ENCODE data around the gene SYNJ2BP. TPM values are rescaled to one million over a fixed set of nuclear protein-coding genes. Genes with fewer than 3 reads are reported as not detected.

SYNJ2BP gene
- total RNA-seq, 2 experiments from 2014 or later, result 7.5 to 8.2 TPM

GRCh38 chr14:70391493-70392391 is 25.1 kb downstream of the SYNJ2BP start:
- intact Hi-C loops (cut with DNase I, micrococcal nuclease), result no loop called here
- H3K27ac Mint-ChIP-seq, result no peak overlapping the region
- no peaks in the 10 kb centered on the region for H3K27me3 Mint-ChIP-seq
- DNase-seq (no peak), ATAC-seq (no peak)
- CTCF ChIA-PET, result interaction anchor here (0.8 kb wide), 1 partner anchor 103 kb away, joined by 3 read pairs; no protein-coding TSS in a partner anchor
- no peaks in the 10 kb centered on the region for H3K4me1 Mint-ChIP-seq
- H3K36me3 Mint-ChIP-seq (ENCODE audit: low read depth), result peaks cover 7% of the 10 kb centered on the region
- H3K4me3 Mint-ChIP-seq, result no peak overlapping the region
- H3K9me3 Mint-ChIP-seq (ENCODE audit: low read depth), result no peaks in the 10 kb centered on the region
- POLR2A ChIA-PET, result no interaction called here

DNA sequence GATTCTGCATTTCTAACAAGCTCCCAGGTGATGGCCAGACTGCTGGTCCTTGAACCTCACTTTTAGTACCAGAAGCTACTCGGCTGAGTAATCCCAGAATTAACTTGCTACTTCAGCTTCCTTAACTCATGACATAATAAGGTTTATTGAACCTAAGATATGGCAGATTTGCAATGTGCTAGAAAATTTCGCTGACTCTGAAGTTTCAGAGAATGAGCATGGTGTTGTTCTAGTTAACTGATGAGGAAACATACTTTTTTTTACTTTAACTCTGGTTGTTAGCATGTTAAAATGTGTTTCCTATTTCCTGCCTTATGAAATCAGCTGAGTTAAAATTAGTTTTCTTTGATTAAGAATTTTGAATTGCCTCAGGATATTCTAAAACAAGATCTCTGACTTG is 34.4 kb downstream of the SYNJ2BP start:
- ChIA-PET CTCF (no interaction called here), POLR2A (no interaction called here)
- H3K4me1 Mint-ChIP-seq, result no peaks in the 10 kb centered on the region
- intact Hi-C loops (cut with DNase I, micrococcal nuclease), result no loop called here
- H3K4me3 Mint-ChIP-seq, result no peak overlapping the region
- H3K27ac Mint-ChIP-seq, result no peak overlapping the region
- ATAC-seq (no peak), DNase-seq (no peak)
- no peaks in the 10 kb centered on the region for H3K9me3 Mint-ChIP-seq (ENCODE audit: low read depth)
- H3K36me3 Mint-ChIP-seq (ENCODE audit: low read depth), result peaks cover 4% of the 10 kb centered on the region
- H3K27me3 Mint-ChIP-seq, result no peaks in the 10 kb centered on the region

GRCh38 chr14:70380824-70381223 is 36.1 kb downstream of the SYNJ2BP start:
- Mint-ChIP-seq H3K27ac (no peak overlapping the region), H3K36me3 (ENCODE audit: low read depth) (peaks cover 2% of the 10 kb centered on the region), H3K4me1 (no peaks in the 10 kb centered on the region), H3K4me3 (no peak overlapping the region), H3K27me3 (no peaks in the 10 kb centered on the region), H3K9me3 (ENCODE audit: low read depth) (no peaks in the 10 kb centered on the region)
- DNase-seq (no peak), ATAC-seq (no peak)
- CTCF ChIA-PET, result no interaction called here
- POLR2A ChIA-PET, result no interaction called here
- intact Hi-C loops (cut with DNase I, micrococcal nuclease), result no loop called here

- POLR2A ChIA-PET, result no interaction called here
- H3K27ac Mint-ChIP-seq, result no peak overlapping the region
- no peak overlapping the region for H3K4me3 Mint-ChIP-seq
- no peaks in the 10 kb centered on the region for H3K9me3 Mint-ChIP-seq (ENCODE audit: low read depth)
- CTCF ChIA-PET, result interaction anchor here (0.6 kb wide), 1 partner anchor 87 kb away, joined by 3 read pairs; no protein-coding TSS in a partner anchor
- intact Hi-C loops (cut with DNase I, micrococcal nuclease), result no loop called here
- ATAC-seq (no peak), DNase-seq (no peak)
- H3K36me3 Mint-ChIP-seq (ENCODE audit: low read depth), result peaks cover 5% of the 10 kb centered on the region
- H3K27me3 Mint-ChIP-seq, result no peaks in the 10 kb centered on the region
- no peaks in the 10 kb centered on the region for H3K4me1 Mint-ChIP-seq
These were observed 38.2 kb downstream of the SYNJ2BP start for GRCh38 chr14:70378696-70379095.

Other genes with a start within 250 kb of the SYNJ2BP start
- gene SLC8A3, start 228.1 kb downstream of the SYNJ2BP start, total RNA-seq, result under 1 TPM; 0.57 to 0.58 TPM
- gene COX16, start 57.4 kb downstream of the SYNJ2BP start, total RNA-seq, result 10 to 100 TPM; 56.1 to 68.9 TPM
- under 1 TPM; 0.09 to 0.11 TPM for gene ADAM21, start 35.1 kb upstream of the SYNJ2BP start, total RNA-seq
- under 1 TPM; 0.14 to 0.23 TPM for gene ADAM20, start 117.9 kb upstream of the SYNJ2BP start, total RNA-seq
- 10 to 100 TPM; 51.2 to 56.1 TPM for gene MED6, start 183.6 kb upstream of the SYNJ2BP start, total RNA-seq
- gene TTC9, start 224.8 kb upstream of the SYNJ2BP start, total RNA-seq, result 1 to 10 TPM; 6.4 to 8.3 TPM

Data from activated CD4-positive, alpha-beta T cell treated with anti-CD3 and anti-CD28 coated beads for 36 hours (primary cell).